Mucosa of descending colon (tissue), 3 donors: ENCODE data around the gene VSIG10. TPM values are rescaled to one million over a fixed set of nuclear protein-coding genes. Genes with fewer than 3 reads are reported as not detected.

ENCODE experiments used
- ATAC-seq: fragments of 200-7000 bp; cut with Tn5 transposase; one replicate; pipeline ENCODE4 v1.9.1; 2020; ENCODE audit warnings: mild to moderate bottlenecking, moderate library complexity
- DNase-seq, 3 donors: peaks; one replicate each; pipeline ENCODE4 v3.0.0-alpha.2; 2020
- H3K36me3 ChIP-seq: fragments of 200-600 bp; one replicate; pipeline ENCODE4 v1.8.0; 2021; ENCODE audit warnings: low read depth, mild to moderate bottlenecking
- H3K4me1 ChIP-seq: fragments of 200-600 bp; one replicate; pipeline ENCODE4 v1.8.0; 2021; ENCODE audit warnings: low read depth, mild to moderate bottlenecking
- H3K4me3 ChIP-seq: fragments of 200-600 bp; one replicate; pipeline ENCODE4 v1.8.0; 2021; ENCODE audit warnings: mild to moderate bottlenecking
- H3K9me3 ChIP-seq: fragments of 200-600 bp; one replicate; pipeline ENCODE4 v1.8.0; 2021; ENCODE audit warnings: mild to moderate bottlenecking
- intact Hi-C, 2 donors: fragments of 100-400 bp; cut with DNase I in 1 of 2; cut with micrococcal nuclease in 1 of 2; formaldehyde crosslinking; loops; one replicate each; pipeline versions ENCODE4 v1.11.0 to v1.11.1; 2022; cut with DNase I, micrococcal nuclease
- total RNA-seq, 3 donors: library from RNA; stranded (reverse); fragmentation: NEBNext Ultra II Directional in 2 of 3; extraction: Animal tissue kit (Norgen Biotek cat#: 25700) in 2 of 3; gene quantifications; one replicate each; pipeline versions ENCODE4 v1.2.1 to v1.2.4, GENCODE V29; 2021 to 2023
- TF ChIP-seq, protein P1 (sequence below): fragments of 200-600 bp; IDR thresholded peaks from one replicate; pipeline ENCODE4 v1.8.0; 2022; ENCODE audit warnings: antibody characterized with exemption, mild to moderate bottlenecking
- donor health status: DM: no; HTN: no; CAD: no; lungs with moderate emphysema.
- donor health status: DM: no; HTN: no; CAD: no.
- donor health status: DM: no; HTN: yes; CAD: no.

The VSIG10 gene
- total RNA-seq, 3 donors from 2014 or later, result 56.2 to 131 (median 68.7) TPM

DNA sequence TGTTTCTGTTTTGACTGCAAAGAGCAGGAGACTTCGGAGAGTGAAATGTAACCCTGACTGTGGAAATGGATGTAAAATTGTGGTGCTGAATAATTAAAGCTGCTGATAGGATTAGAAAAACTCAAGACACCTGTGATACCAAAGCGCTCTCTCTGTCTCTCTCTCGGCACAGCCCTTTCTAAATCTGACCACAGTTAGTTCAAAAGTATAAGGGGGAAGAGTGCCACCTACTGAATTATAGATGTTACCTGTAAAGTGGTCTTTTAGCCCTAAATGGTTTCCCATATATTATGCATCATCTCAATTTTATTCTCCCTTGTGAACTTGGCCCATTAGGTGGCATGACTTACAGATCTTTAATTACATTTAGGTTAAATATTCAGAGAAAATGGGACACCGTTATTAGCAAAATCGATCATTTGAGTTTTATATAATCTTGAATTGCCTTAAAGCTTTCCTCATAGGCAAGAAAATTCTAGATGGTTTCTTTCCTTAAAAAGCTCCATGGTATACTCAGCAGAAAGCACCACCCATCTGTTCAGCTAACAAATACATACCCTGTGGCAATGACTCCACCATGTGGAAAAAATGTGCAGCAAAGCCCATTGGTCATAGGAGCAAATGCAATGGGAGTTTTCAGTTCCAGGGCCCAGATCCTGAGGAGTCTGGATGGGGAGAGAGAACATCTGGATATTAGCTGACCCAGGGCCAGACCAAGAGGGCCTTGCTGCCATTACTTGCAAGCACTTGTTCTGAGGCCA is 69.2 kb downstream of the VSIG10 start:
- Histone ChIP-seq H3K36me3 (peaks cover 8% of the 10 kb centered on the region), H3K4me3 (no peak overlapping the region), H3K4me1 (no peaks in the 10 kb centered on the region), H3K9me3 (no peaks in the 10 kb centered on the region)
- TF ChIP-seq, protein P1, sequence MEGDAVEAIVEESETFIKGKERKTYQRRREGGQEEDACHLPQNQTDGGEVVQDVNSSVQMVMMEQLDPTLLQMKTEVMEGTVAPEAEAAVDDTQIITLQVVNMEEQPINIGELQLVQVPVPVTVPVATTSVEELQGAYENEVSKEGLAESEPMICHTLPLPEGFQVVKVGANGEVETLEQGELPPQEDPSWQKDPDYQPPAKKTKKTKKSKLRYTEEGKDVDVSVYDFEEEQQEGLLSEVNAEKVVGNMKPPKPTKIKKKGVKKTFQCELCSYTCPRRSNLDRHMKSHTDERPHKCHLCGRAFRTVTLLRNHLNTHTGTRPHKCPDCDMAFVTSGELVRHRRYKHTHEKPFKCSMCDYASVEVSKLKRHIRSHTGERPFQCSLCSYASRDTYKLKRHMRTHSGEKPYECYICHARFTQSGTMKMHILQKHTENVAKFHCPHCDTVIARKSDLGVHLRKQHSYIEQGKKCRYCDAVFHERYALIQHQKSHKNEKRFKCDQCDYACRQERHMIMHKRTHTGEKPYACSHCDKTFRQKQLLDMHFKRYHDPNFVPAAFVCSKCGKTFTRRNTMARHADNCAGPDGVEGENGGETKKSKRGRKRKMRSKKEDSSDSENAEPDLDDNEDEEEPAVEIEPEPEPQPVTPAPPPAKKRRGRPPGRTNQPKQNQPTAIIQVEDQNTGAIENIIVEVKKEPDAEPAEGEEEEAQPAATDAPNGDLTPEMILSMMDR, result no peak
- ATAC-seq (peak; percentile 76), DNase-seq (peak in 1 of 3 donors; percentile 70)
- intact Hi-C loops, result loop anchor here (10.0 kb wide), 1 partner anchor 160 kb away; no protein-coding TSS in a partner anchor

DNA sequence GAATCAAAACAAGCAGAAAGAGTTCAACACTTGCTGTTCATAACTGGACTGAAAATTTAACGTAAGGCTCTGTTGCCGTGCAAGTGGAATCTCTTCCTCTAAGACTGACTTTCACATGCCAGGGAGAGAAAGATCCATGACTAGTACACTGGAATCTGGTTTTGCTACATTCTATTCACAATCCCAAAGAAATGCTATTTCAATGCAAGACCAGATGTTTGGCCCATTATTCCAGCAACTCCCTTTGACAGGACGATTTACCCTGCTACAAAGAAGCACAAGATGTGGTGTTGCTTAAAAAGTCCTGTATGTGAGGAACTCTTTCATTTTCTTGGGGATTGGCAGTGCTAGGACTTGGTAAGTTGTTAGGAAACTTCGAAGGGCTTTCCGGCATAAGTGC is 69.9 kb downstream of the VSIG10 start:
- H3K4me3 ChIP-seq, result no peak overlapping the region
- no peaks in the 10 kb centered on the region for H3K9me3 ChIP-seq
- intact Hi-C loops, result loop anchor here (10.0 kb wide), 1 partner anchor 159 kb away; no protein-coding TSS in a partner anchor
- H3K36me3 ChIP-seq, result peaks cover 8% of the 10 kb centered on the region
- TF ChIP-seq, protein P1, result no peak
- no peaks in the 10 kb centered on the region for H3K4me1 ChIP-seq
- ATAC-seq, result no peak
- DNase-seq, result no peak

DNA sequence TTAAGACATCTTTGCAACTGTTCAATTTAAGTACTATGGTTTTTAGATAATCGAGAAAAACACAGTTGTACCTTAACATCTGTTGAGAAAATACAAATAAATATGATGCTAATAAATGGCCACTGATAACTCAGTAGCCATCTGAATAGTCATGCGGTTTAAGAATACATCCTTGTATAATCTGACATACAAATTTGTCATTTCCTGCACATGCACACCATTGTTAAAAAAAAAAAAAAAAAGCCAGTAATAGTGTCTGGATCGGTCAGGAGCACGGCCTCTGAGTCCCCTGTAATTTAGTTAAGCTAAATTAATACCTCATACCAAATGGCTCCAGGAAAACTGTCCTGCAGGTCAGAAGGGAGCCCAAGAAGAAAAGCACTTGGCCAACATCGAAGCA is 70.5 kb downstream of the VSIG10 start:
- no peak for DNase-seq
- Histone ChIP-seq H3K9me3 (no peaks in the 10 kb centered on the region), H3K36me3 (peaks cover 7% of the 10 kb centered on the region), H3K4me3 (no peak overlapping the region), H3K4me1 (no peaks in the 10 kb centered on the region)
- no peak for ATAC-seq
- intact Hi-C loops, result loop anchor here (10.0 kb wide), 1 partner anchor 159 kb away; no protein-coding TSS in a partner anchor
- TF ChIP-seq, protein P1, result no peak

DNA sequence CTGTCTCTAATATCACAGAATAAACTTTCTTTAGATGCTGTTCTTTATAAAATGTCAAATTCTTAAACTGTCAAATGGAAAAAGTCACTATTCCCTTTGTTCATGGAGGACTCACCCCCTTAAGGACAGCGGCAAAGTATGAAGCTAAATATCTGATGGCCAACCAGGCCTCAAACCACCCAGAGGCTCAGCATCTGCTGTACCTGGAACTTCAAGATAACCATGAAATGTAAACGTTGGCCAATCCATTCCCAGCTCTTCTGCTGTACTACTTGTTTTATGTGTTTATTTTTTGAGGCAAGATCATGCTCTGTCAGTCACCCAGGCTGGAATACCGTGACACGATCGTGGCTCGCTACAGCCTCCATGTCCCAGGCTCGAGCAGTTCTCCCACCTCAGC is 71.6 kb downstream of the VSIG10 start:
- TF ChIP-seq, protein P1, result no peak
- no peak overlapping the region for H3K4me3 ChIP-seq
- intact Hi-C loops, result loop anchor here (10.0 kb wide), 1 partner anchor 157 kb away; no protein-coding TSS in a partner anchor
- DNase-seq (no peak), ATAC-seq (no peak)
- no peaks in the 10 kb centered on the region for H3K4me1 ChIP-seq
- H3K9me3 ChIP-seq, result no peaks in the 10 kb centered on the region
- no peaks in the 10 kb centered on the region for H3K36me3 ChIP-seq

DNA sequence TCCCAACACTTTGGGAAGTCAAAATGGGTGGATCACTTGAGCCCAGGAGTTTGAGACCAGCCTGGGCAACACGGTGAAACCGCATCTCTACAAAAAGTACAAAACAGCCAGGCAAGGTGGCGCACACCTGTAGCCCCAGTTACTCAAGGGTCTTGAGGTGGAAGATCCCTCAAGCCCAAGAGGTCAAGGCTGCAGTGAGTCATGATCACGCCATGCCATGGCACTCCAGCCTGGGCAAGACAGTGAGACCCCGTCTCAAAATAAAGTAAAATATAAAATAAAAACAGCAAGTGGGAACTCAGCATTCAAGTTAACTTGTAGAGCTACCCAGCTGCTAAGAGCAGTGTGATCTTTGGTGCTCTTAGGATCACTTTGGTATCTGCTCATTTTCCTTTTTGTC is 74.6 kb downstream of the VSIG10 start:
- intact Hi-C loops, result no loop called here
- H3K36me3 ChIP-seq, result no peaks in the 10 kb centered on the region
- DNase-seq (no peak), ATAC-seq (no peak)
- no peaks in the 10 kb centered on the region for H3K4me1 ChIP-seq
- no peak overlapping the region for H3K4me3 ChIP-seq
- H3K9me3 ChIP-seq, result no peaks in the 10 kb centered on the region
- TF ChIP-seq, protein P1, result no peak
